ENCODE data around the gene CCR8.

GRCh38 chr3:39339086-39339485 lies 9.6 kb downstream of the CCR8 start:
- TF ChIP-seq CTCF (IDR thresholded peaks at IDR 0.05) (no peak), POLR2A (IDR thresholded peaks at IDR 0.05) (no peak)

Data from Peyer's patch (tissue), 4 donors.